HEK293T (cell line): ENCODE results near the gene LRP8.

Experiments
- CTCF ChIA-PET: fragments of 350-600 bp; formaldehyde crosslinking; extraction: SDS; loops from one replicate; lab custom pipeline; 2021; ENCODE audit warnings: antibody characterized with exemption, inconsistent platforms; lab: Yijun Ruan, JAX
- POLR2A ChIA-PET: fragments of 350-600 bp; formaldehyde crosslinking; extraction: SDS; loops from one replicate; lab custom pipeline; 2020; ENCODE audit warnings: antibody characterized with exemption, inconsistent platforms; lab: Yijun Ruan, JAX
- DNase-seq: peaks from one replicate; pipeline ENCODE4 v3.0.0; 2012; ENCODE audit warnings: mixed read lengths; ENCODE audit errors: extremely low spot score
- ARNT ChIP-seq: fragments of 450-650 bp; IDR thresholded peaks from 2 replicates; pipeline ENCODE4 v1.6.1; 2017; ENCODE audit warnings: mild to moderate bottlenecking
- BHLHE40 ChIP-seq: fragments of 450-650 bp; IDR thresholded peaks from 2 replicates; pipeline ENCODE4 v1.6.1; 2016; ENCODE audit warnings: mild to moderate bottlenecking, moderate library complexity, borderline replicate concordance
- CTBP1 ChIP-seq: fragments of 450-650 bp; IDR thresholded peaks from 2 replicates; pipeline ENCODE4 v1.6.1; 2016; ENCODE audit warnings: borderline replicate concordance
- ELF4 ChIP-seq: fragments of 450-650 bp; IDR thresholded peaks from 2 replicates; pipeline ENCODE4 v1.6.1; 2017; ENCODE audit warnings: antibody characterized with exemption
- FOXA1 ChIP-seq: fragments of 450-650 bp; IDR thresholded peaks from 2 replicates; pipeline ENCODE4 v1.6.1; 2016; ENCODE audit warnings: mild to moderate bottlenecking
- FOXK2 ChIP-seq: fragments of 450-650 bp; IDR thresholded peaks from 2 replicates; pipeline ENCODE4 v1.6.1; 2016; ENCODE audit warnings: mild to moderate bottlenecking
- FOXM1 ChIP-seq: fragments of 450-650 bp; IDR thresholded peaks from 2 replicates; pipeline ENCODE4 v1.6.1; 2017; ENCODE audit warnings: mild to moderate bottlenecking, borderline replicate concordance
- HDGF ChIP-seq: fragments of 450-650 bp; IDR thresholded peaks from 2 replicates; pipeline ENCODE4 v1.6.1; 2017; ENCODE audit warnings: antibody characterized with exemption, borderline replicate concordance
- L3MBTL2 ChIP-seq: fragments of 450-650 bp; conservative IDR thresholded peaks from 2 replicates; pipeline ENCODE4 v1.6.1; 2016; ENCODE audit warnings: mild to moderate bottlenecking
- LEF1 ChIP-seq: fragments of 450-650 bp; IDR thresholded peaks from 2 replicates; pipeline ENCODE4 v1.6.1; 2017; ENCODE audit warnings: mild to moderate bottlenecking, borderline replicate concordance
- NFRKB ChIP-seq: fragments of 450-650 bp; IDR thresholded peaks from 2 replicates; pipeline ENCODE4 v1.6.1; 2016; ENCODE audit warnings: mild to moderate bottlenecking, moderate library complexity
- SP1 ChIP-seq: fragments of 450-650 bp; IDR thresholded peaks from 2 replicates; pipeline ENCODE4 v1.6.1; 2017
- SUZ12 ChIP-seq: fragments of 450-650 bp; IDR thresholded peaks from 2 replicates; pipeline ENCODE4 v1.6.1; 2016; ENCODE audit warnings: mild to moderate bottlenecking
- TARDBP ChIP-seq: fragments of 450-650 bp; IDR thresholded peaks from 2 replicates; pipeline ENCODE4 v1.6.1; 2016
- ZNF384 ChIP-seq: fragments of 450-650 bp; IDR thresholded peaks from 2 replicates; pipeline ENCODE4 v1.6.1; 2016
- TF ChIP-seq, protein P1 (sequence below): fragments of 450-650 bp; IDR thresholded peaks from 2 replicates; pipeline ENCODE4 v1.6.1; 2016

LRP8 gene

DNA sequence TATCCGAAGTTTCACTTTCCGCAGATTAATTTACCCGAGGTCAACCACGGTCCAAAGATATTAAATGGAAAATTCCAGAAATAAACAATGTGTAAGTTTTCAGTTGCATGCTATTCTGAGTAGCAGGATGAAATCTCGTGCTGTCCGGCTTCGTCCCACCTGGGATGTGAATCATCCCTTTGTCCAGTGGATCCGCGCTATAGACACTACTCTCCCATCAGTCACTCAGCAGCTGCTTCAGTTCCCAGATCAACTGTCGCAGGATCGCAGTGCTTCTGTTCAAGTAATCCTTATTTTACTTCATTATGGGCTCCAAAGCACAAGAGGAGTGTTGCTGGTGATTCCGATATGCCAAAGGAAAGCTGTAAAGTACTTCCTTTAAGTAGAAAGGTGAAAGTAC, 8.3 kb upstream of the LRP8 start:
- CTCF ChIA-PET = no interaction called here
- no peak for DNase-seq
- POLR2A ChIA-PET = no interaction called here
- no peak for TF ChIP-seq BHLHE40
- no peak for TF ChIP-seq FOXM1
- TF ChIP-seq, protein P1, sequence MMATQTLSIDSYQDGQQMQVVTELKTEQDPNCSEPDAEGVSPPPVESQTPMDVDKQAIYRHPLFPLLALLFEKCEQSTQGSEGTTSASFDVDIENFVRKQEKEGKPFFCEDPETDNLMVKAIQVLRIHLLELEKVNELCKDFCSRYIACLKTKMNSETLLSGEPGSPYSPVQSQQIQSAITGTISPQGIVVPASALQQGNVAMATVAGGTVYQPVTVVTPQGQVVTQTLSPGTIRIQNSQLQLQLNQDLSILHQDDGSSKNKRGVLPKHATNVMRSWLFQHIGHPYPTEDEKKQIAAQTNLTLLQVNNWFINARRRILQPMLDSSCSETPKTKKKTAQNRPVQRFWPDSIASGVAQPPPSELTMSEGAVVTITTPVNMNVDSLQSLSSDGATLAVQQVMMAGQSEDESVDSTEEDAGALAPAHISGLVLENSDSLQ = no peak
- TF ChIP-seq ELF4 = no peak
- no peak for TF ChIP-seq SP1
- no peak for TF ChIP-seq CTBP1
- TF ChIP-seq LEF1 = no peak
- no peak for TF ChIP-seq TARDBP
- no peak for TF ChIP-seq HDGF
- TF ChIP-seq L3MBTL2 = no peak
- no peak for TF ChIP-seq FOXK2
- no peak for TF ChIP-seq SUZ12
- TF ChIP-seq ZNF384 = no peak
- TF ChIP-seq NFRKB = no peak
- no peak for TF ChIP-seq FOXA1

DNA sequence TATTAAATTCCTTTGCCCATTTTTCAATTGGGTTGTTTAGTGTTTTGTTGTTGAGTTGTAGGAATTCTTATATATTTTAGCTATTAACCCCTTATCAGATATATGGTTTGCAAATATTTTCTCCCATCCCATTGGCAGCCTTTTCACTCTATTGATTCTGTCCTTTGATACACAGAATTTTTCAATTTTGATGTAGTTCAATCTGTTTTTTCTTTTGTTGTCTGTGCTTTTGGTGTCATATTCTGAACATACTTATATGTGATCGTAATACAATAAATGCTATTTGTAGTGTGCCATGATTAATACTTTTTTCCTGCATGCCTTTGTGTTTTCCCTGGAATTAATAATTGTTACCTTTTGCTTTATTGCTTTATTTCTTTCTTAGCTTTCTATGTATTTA, 7.8 kb upstream of the LRP8 start:
- ChIA-PET CTCF (no interaction called here), POLR2A (no interaction called here)
- no peak for DNase-seq
- no peak for TF ChIP-seq NFRKB
- TF ChIP-seq FOXK2 = no peak
- TF ChIP-seq FOXA1 = no peak
- TF ChIP-seq ARNT = no peak
- TF ChIP-seq L3MBTL2 = no peak
- no peak for TF ChIP-seq LEF1
- TF ChIP-seq, protein P1 = no peak
- TF ChIP-seq TARDBP = no peak
- TF ChIP-seq BHLHE40 = no peak
- TF ChIP-seq ZNF384 = no peak
- no peak for TF ChIP-seq SP1
- TF ChIP-seq HDGF = no peak
- TF ChIP-seq CTBP1 = no peak
- no peak for TF ChIP-seq SUZ12
- no peak for TF ChIP-seq ELF4
- no peak for TF ChIP-seq FOXM1

- POLR2A ChIA-PET = no interaction called here
- no peak for DNase-seq
- CTCF ChIA-PET = no interaction called here
- TF ChIP-seq CTBP1 (no peak), LEF1 (no peak), ZNF384 (no peak), ELF4 (no peak), BHLHE40 (no peak), HDGF (no peak), FOXA1 (no peak), FOXM1 (no peak), SP1 (no peak), ARNT (no peak), NFRKB (no peak), TARDBP (no peak), FOXK2 (no peak), SUZ12 (no peak)
- TF ChIP-seq, protein P1 = no peak
Measured at GRCh38 chr1:53334781-53335180, 6.9 kb upstream of the LRP8 start.

DNA sequence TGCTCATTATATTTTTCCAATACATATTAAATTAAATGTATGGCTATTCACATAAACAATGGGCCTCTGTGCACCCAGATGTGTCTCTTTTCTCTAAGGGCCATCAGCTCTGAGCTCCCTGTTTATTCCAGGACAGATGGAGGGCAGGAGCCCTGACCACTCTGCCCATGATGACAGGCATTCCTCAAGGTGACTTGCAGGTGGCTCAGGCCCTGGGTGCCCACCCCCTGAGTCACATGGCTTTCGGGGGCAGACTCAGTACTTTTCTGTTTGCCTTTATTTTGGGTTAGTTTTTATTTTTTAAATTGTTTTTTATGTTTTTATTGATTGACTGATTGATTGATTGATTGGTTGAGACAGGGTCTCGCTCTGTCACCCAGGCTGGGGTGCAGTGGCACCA, 6.4 kb upstream of the LRP8 start:
- ChIA-PET POLR2A (no interaction called here), CTCF (no interaction called here)
- TF ChIP-seq HDGF = no peak
- no peak for TF ChIP-seq NFRKB
- TF ChIP-seq, protein P1 = peak; percentile 21; the same call in 1 of the 2 replicates
- no peak for TF ChIP-seq FOXM1
- TF ChIP-seq FOXA1 = no peak
- DNase-seq = no peak

GRCh38 chr1:53332833-53333232, 5.0 kb upstream of the LRP8 start:
- CTCF ChIA-PET = no interaction called here
- POLR2A ChIA-PET = no interaction called here
- TF ChIP-seq FOXK2 = no peak
- no peak for TF ChIP-seq FOXA1
- DNase-seq = no peak

DNA sequence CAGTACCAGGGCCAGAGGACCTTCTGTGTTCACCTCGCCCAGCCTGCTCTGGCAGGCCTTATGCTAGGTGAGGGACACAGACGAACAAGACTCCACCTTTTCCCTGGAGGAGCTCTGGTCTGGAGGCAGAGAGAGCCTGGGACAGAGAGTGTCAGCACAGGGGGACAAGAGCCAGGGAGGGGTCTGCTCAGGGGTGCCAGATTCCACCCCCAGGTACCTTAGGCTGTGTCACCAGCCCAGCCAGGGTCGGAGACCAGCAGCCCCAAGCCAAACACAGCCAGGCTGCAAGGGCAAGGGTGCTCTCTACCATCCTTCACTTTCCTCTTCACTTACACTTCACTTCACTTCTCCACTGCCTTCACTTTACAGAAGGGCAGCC, 4.3 kb upstream of the LRP8 start:
- DNase-seq = no peak
- CTCF ChIA-PET = no interaction called here
- TF ChIP-seq LEF1 (no peak), ZNF384 (no peak), ELF4 (no peak), FOXK2 (no peak), FOXA1 (no peak), L3MBTL2 (no peak), TARDBP (no peak), BHLHE40 (no peak), ARNT (no peak), SP1 (no peak), NFRKB (no peak), SUZ12 (no peak), HDGF (no peak), CTBP1 (no peak), FOXM1 (no peak)
- TF ChIP-seq, protein P1 = no peak
- POLR2A ChIA-PET = no interaction called here
